ENCODE results near the gene DHX29. TPM values are rescaled to one million over a fixed set of nuclear protein-coding genes. Genes with fewer than 3 reads are reported as not detected.

Gene DHX29
- total and polyA plus RNA-seq, 4 donors: 8.6 to 43.8 (median 21.5) TPM

- 94% methylated on average over 3 of the region's 3 CpGs for WGBS
- Histone ChIP-seq H3K9me3 (ENCODE audit: control insufficient read depth in 4 of 4, low read length in 3 of 4) (no peaks in the 10 kb centered on the region), H3K4me1 (ENCODE audit: control insufficient read depth in 4 of 4, insufficient read depth in 4 of 4, low read length in 3 of 4) (no peaks in the 10 kb centered on the region), H3K4me3 (ENCODE audit: low read depth in 1 of 3, low read length in 3 of 3) (no peak overlapping the region), H3K9ac (ENCODE audit: low read depth in 1 of 2, low read length in 2 of 2) (no peak overlapping the region), H3K27ac (ENCODE audit: low read depth in 1 of 2, low read length in 2 of 2) (no peak overlapping the region), H3K36me3 (ENCODE audit: control insufficient read depth in 4 of 4, insufficient read depth in 3 of 4, low read depth in 1 of 4, low read length in 3 of 4) (peaks cover 0 to 13% (median 8%) of the 10 kb centered on the region in 4 donors), H3K27me3 (ENCODE audit: control insufficient read depth in 4 of 4, insufficient read depth in 4 of 4, low read length in 3 of 4) (no peaks in the 10 kb centered on the region)
- TF ChIP-seq RAD21 (IDR thresholded peaks at IDR 0.05) (no peak), CTCF (IDR thresholded peaks at IDR 0.05; ENCODE audit: low read depth, low read length, missing input control) (no peak), SP1 (IDR thresholded peaks at IDR 0.05) (no peak), YY1 (IDR thresholded peaks at IDR 0.05) (no peak), REST (IDR thresholded peaks at IDR 0.05) (no peak), NR2F2 (IDR thresholded peaks at IDR 0.05) (no peak), HNF4G (IDR thresholded peaks at IDR 0.05) (no peak)
- no peak for DNase-seq (ENCODE audit: low spot score)
Measured at GRCh38 chr5:55331321-55331720, 23.8 kb upstream of the DHX29 start.

- H3K9me3 ChIP-seq (ENCODE audit: control insufficient read depth in 4 of 4, low read length in 3 of 4): no peaks in the 10 kb centered on the region
- H3K9ac ChIP-seq (ENCODE audit: low read depth in 1 of 2, low read length in 2 of 2): peak overlapping the region in 1 of 2 donors; percentile 42
- WGBS: 22% methylated on average over 2 of the region's 2 CpGs
- DNase-seq (ENCODE audit: low spot score): no peak
- peaks cover 0 to 11% (median 2%) of the 10 kb centered on the region in 4 donors for H3K4me1 ChIP-seq (ENCODE audit: control insufficient read depth in 4 of 4, insufficient read depth in 4 of 4, low read length in 3 of 4)
- H3K4me3 ChIP-seq (ENCODE audit: low read depth in 1 of 3, low read length in 3 of 3): no peak overlapping the region
- H3K36me3 ChIP-seq (ENCODE audit: control insufficient read depth in 4 of 4, insufficient read depth in 3 of 4, low read depth in 1 of 4, low read length in 3 of 4): peaks cover 0 to 13% (median 7%) of the 10 kb centered on the region in 4 donors
- H3K27me3 ChIP-seq (ENCODE audit: control insufficient read depth in 4 of 4, insufficient read depth in 4 of 4, low read length in 3 of 4): no peaks in the 10 kb centered on the region
- TF ChIP-seq REST (IDR thresholded peaks at IDR 0.05) (no peak), TAF1 (conservative IDR thresholded peaks at IDR 0.05) (no peak), NR2F2 (IDR thresholded peaks at IDR 0.05) (no peak), RAD21 (IDR thresholded peaks at IDR 0.05) (no peak), JUND (IDR thresholded peaks at IDR 0.05) (no peak), YY1 (IDR thresholded peaks at IDR 0.05) (no peak), ATF3 (IDR thresholded peaks at IDR 0.05) (no peak), SP1 (IDR thresholded peaks at IDR 0.05) (no peak)
- H3K27ac ChIP-seq (ENCODE audit: low read depth in 1 of 2, low read length in 2 of 2): peak overlapping the region in 1 of 2 donors; percentile 7
Measured at GRCh38 chr5:55327281-55327680, 19.8 kb upstream of the DHX29 start.

Data from liver (tissue), 9 donors.